Peyer's patch (tissue), 4 donors: ENCODE data around the gene GPR183. TPM values are rescaled to one million over a fixed set of nuclear protein-coding genes. Genes with fewer than 3 reads are reported as not detected.
A peak's percentile ranks its signal among the peaks of the same experiment; 100 is the strongest.

Experiments
- DNase-seq, 3 donors: peaks; one replicate each; pipeline ENCODE4 v3.0.0-alpha.2; 2017 to 2019
- H3K27ac ChIP-seq, 4 donors: fragments of 200-600 bp; sonication (generic); one replicate each; pipeline ENCODE4 v1.5.1; 2016 to 2019
- H3K27me3 ChIP-seq, 2 donors: fragments of 200-600 bp; sonication (generic); one replicate each; pipeline ENCODE4 v1.5.1; 2019
- H3K36me3 ChIP-seq, 3 donors: fragments of 200-600 bp; sonication (generic); one replicate each; pipeline ENCODE4 v1.5.1; 2016 to 2019
- H3K4me1 ChIP-seq, 4 donors: fragments of 200-600 bp; sonication (generic); one replicate each; pipeline ENCODE4 v1.5.1; 2016 to 2019
- H3K4me3 ChIP-seq, 4 donors: fragments of 200-600 bp; sonication (generic); 1 replicate in 3 of 4; 2 replicates in 1 of 4; pipeline ENCODE4 v1.5.1; 2016 to 2019; ENCODE audit warnings: mild to moderate bottlenecking in 1 of 4
- H3K9me3 ChIP-seq, 4 donors: fragments of 200-600 bp; sonication (generic); one replicate each; pipeline ENCODE4 v1.5.1; 2016 to 2019; ENCODE audit warnings: mild to moderate bottlenecking in 1 of 4
- POLR2A ChIP-seq, 2 donors: fragments of 450-650 bp; IDR thresholded peaks; one replicate each; pipeline ENCODE4 v1.5.1; 2017; ENCODE audit warnings: antibody characterized with exemption in 2 of 2, mild to moderate bottlenecking in 2 of 2, moderate library complexity in 2 of 2
- total RNA-seq, 4 donors: library from RNA; depleted of rRNA; stranded (reverse); fragments of >200 nt; gene quantifications; one replicate each; pipeline ENCODE4 v1.1.0, GENCODE V29; 2016
- TF ChIP-seq, protein P1 (sequence below), 6 experiments: fragments of 450-650 bp in 4 of 6; fragments of 200-600 bp in 2 of 6; sonication (generic) in 1 of 6; IDR thresholded peaks; one replicate each; pipeline ENCODE4 v1.5.1; 2017 to 2019; ENCODE audit warnings: antibody characterized with exemption in 6 of 6, mild to moderate bottlenecking in 3 of 6, moderate library complexity in 1 of 6

GPR183 gene
- total RNA-seq, 4 donors from 2014 or later = 1.1 to 24.8 (median 3.9) TPM

DNA sequence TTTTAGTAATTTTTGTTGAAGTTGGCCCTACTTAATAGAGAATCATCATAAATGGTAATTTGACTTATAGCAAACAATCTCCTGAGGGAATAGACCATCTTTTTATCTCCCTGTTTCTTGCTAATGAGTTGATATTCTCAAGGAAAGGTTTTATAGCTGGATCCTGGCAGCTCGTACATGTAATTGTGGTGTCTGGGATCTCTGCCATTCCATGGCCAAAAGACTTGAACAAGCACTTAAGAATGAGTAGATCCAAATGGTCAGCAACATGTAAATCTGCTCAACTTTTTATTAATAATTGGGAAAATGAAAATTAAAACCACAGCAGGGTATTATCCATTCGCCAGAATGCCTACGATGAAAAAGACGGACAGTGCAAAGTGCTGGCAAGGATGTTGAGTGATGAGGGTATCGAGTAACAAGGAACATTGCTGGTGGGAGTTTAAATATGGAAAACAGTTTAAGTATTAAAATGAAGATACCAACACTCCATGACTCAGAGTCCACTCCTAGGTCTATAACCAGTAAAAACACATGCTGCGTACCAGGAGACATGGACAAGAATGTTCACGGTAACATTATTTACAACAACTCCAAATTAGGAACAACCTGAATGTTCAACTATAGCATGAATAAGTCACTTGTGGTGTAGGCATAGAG, 43.9 kb downstream of the GPR183 start:
- no peak for DNase-seq
- Histone ChIP-seq H3K4me1 (peaks cover 0 to 20% (median 2%) of the 10 kb centered on the region in 4 donors), H3K27me3 (no peaks in the 10 kb centered on the region), H3K9me3 (no peaks in the 10 kb centered on the region), H3K36me3 (no peaks in the 10 kb centered on the region), H3K4me3 (no peak overlapping the region), H3K27ac (no peak overlapping the region)
- TF ChIP-seq, protein P1, sequence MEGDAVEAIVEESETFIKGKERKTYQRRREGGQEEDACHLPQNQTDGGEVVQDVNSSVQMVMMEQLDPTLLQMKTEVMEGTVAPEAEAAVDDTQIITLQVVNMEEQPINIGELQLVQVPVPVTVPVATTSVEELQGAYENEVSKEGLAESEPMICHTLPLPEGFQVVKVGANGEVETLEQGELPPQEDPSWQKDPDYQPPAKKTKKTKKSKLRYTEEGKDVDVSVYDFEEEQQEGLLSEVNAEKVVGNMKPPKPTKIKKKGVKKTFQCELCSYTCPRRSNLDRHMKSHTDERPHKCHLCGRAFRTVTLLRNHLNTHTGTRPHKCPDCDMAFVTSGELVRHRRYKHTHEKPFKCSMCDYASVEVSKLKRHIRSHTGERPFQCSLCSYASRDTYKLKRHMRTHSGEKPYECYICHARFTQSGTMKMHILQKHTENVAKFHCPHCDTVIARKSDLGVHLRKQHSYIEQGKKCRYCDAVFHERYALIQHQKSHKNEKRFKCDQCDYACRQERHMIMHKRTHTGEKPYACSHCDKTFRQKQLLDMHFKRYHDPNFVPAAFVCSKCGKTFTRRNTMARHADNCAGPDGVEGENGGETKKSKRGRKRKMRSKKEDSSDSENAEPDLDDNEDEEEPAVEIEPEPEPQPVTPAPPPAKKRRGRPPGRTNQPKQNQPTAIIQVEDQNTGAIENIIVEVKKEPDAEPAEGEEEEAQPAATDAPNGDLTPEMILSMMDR (IDR thresholded peaks at IDR 0.05) = no peak
- TF ChIP-seq POLR2A (IDR thresholded peaks at IDR 0.05) = no peak

DNA sequence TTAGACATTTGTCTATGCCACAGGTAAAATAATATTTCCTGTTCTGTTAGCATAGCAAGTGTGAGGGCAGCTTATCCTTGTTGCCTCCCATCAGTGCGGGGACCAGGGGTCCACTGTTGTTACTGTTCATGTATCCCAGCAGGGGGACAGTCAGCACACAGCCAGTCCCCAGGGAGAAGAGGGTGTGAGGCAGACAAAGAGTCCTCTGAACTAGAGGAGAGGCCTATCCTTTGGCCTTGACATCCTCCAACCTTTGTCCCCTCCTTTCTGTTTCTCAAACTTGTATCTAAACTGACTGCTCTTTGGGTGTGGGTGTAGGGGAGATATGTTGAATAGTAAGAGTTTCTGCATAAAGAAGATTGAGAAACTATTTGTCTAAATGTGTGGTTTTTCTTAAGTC, 46.1 kb downstream of the GPR183 start:
- no peak for TF ChIP-seq POLR2A (IDR thresholded peaks at IDR 0.05)
- TF ChIP-seq, protein P1 (IDR thresholded peaks at IDR 0.05) = no peak
- Histone ChIP-seq H3K36me3 (no peaks in the 10 kb centered on the region), H3K27ac (no peak overlapping the region), H3K27me3 (no peaks in the 10 kb centered on the region), H3K4me1 (peaks cover 0 to 20% (median 2%) of the 10 kb centered on the region in 4 donors), H3K9me3 (no peaks in the 10 kb centered on the region), H3K4me3 (no peak overlapping the region)
- no peak for DNase-seq

DNA sequence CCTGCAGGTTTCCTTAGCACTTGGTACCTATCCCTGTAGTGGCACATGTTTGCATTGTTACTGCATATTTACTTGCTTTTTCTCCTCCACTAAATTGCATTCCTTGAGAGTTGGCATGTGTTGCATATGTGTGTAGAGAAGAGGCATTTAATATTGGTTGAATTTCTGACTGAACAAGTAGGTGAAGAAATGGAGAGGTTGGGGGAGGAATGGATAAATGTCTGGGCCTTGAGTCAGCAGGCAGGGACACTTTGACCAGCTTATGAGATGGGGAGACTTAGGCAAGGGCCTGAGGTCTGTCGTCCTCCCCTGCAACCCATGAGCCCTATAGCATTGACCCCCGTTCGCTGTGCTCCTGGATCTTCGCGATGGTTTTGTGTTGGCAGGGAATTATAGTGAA, 47.0 kb downstream of the GPR183 start:
- no peak for DNase-seq
- no peak overlapping the region for H3K4me3 ChIP-seq
- H3K27ac ChIP-seq = peak overlapping the region in 1 of 4 donors; percentile 78
- peaks cover 0 to 15% (median 2%) of the 10 kb centered on the region in 4 donors for H3K4me1 ChIP-seq
- peaks cover 0 to 3% (median 0%) of the 10 kb centered on the region in 3 donors for H3K36me3 ChIP-seq
- H3K9me3 ChIP-seq = no peaks in the 10 kb centered on the region
- H3K27me3 ChIP-seq = no peaks in the 10 kb centered on the region
- no peak for TF ChIP-seq POLR2A (IDR thresholded peaks at IDR 0.05)
- TF ChIP-seq, protein P1 (IDR thresholded peaks at IDR 0.05) = no peak

DNA sequence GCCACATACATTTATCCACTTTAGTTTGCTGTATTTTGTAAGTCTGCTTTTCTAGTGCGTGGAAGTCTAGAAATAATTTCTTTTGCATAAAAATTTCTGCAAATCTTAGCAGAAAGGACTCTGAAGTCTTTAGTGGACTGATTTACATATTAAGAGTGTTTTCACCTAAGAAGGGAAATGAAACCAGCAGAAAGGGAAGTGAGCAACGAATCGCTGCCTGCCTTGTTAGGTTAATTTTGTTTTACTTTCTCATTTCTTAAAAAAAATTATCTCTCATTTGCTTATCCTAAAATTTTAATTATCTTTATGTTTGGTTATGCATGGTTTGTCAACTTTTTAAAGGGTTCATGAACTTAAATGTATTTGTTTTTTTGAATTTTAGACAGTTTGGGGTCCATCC, 48.3 kb downstream of the GPR183 start:
- Histone ChIP-seq H3K9me3 (no peaks in the 10 kb centered on the region), H3K4me1 (peaks cover 0 to 10% (median 2%) of the 10 kb centered on the region in 4 donors), H3K36me3 (peaks cover 0 to 12% (median 0%) of the 10 kb centered on the region in 3 donors), H3K4me3 (no peak overlapping the region), H3K27me3 (no peaks in the 10 kb centered on the region), H3K27ac (peak overlapping the region in 3 of 4 donors; percentile 42 to 78 (median 77))
- no peak for DNase-seq
- no peak for TF ChIP-seq POLR2A (IDR thresholded peaks at IDR 0.05)
- TF ChIP-seq, protein P1 (IDR thresholded peaks at IDR 0.05) = no peak

DNA sequence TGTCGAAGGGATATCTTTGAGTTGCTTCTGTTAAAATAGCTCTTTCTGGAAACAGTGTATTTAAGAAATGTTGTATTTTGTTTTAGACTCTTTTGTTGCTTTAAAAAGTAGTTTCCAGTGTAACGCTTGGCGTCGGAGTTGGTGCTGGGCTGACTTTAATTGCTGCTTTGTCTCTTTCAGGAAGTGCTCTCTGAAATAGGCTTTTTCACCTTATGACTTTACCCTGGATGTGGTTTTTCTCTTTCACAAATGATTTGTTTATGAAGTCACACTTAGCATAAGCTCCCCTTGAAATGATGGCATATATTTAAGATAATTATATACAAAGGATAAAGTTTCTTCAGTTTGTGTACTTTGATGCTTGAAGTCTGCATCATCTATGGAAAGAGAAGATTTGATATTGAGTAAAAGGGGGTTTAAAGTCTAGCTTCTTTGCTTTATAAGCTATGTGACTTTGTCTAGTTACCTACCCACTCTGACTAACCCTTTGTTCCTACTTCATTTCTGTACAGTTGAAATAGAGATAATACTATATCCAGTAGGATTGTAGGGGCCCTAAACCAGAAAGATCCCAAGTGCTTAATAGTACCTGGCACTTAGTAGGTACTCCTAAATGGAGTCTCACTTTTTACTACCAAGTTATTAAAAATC, 48.9 kb downstream of the GPR183 start, which contains the start of gene GPR18:
Gene GPR18 (minus strand): TSS at position 170 of the 651 bp plus-strand sequence. CDS start 2,507 bp downstream, outside the sequence.
- Histone ChIP-seq H3K27ac (peak within 1 kb of the TSS; percentile 43 to 78 (median 68)), H3K9me3 (no peaks in the 10 kb centered on the region), H3K36me3 (peaks cover 0 to 12% (median 0%) of the 10 kb centered on the region in 3 donors), H3K4me1 (peaks cover 0 to 5% (median 2%) of the 10 kb centered on the region in 4 donors), H3K27me3 (no peaks in the 10 kb centered on the region), H3K4me3 (peak within 1 kb of the TSS in 3 of 4 donors; percentile 17 to 36 (median 30))
- peak in 2 of 3 donors; percentile 52 to 71 for DNase-seq
- TF ChIP-seq, protein P1 (IDR thresholded peaks at IDR 0.05) = no peak
- TF ChIP-seq POLR2A (IDR thresholded peaks at IDR 0.05) = peak; percentile 37 to 52
